Panc1 (cell line): ENCODE results near the gene OPTC. TPM values are rescaled to one million over a fixed set of nuclear protein-coding genes. Genes with fewer than 3 reads are reported as not detected.

ENCODE experiments used
- ATAC-seq: fragments of 200-7000 bp; cut with Tn5 transposase; 2 replicates; pipeline ENCODE4 v1.9.1; 2020; ENCODE audit warnings: mild to moderate bottlenecking, moderate library complexity
- BruUV-seq: library from RNA; stranded (reverse); fragments of 400-500 nt; replicated peaks from 2 replicates; lab custom pipeline; 2021; lab: Mats Ljungman, UMichigan
- CTCF ChIA-PET: fragments of 300-600 bp; sonication (Branson Sonifier 250); formaldehyde crosslinking; loops from one replicate; lab custom pipeline; 2022; ENCODE audit warnings: antibody characterized with exemption; lab: Charles Lee
- POLR2A ChIA-PET: fragments of 300-600 bp; sonication (Branson Sonifier 250); formaldehyde crosslinking; loops from one replicate; lab custom pipeline; 2022; ENCODE audit warnings: antibody characterized with exemption; lab: Charles Lee
- DNase-seq: peaks from one replicate; pipeline ENCODE4 v3.0.0-alpha.2; 2010; ENCODE audit warnings: low read depth, low spot score
- H3K27ac ChIP-seq: 2 replicates; pipeline ENCODE4 v1.5.1; 2011; ENCODE audit warnings: mild to moderate bottlenecking, low read length, inconsistent platforms
- H3K27me3 ChIP-seq: fragments of 200-500 bp; sonication (Bioruptor generic); 2 replicates; pipeline ENCODE4 v1.6.0; 2014; ENCODE audit warnings: low read length, inconsistent platforms; ENCODE audit not compliant: control insufficient read depth, insufficient read depth
- H3K36me3 ChIP-seq: fragments of 200-500 bp; sonication (Bioruptor generic); 2 replicates; pipeline ENCODE4 v1.5.1; 2014; ENCODE audit warnings: inconsistent platforms, mild to moderate bottlenecking, low read length, moderate library complexity; ENCODE audit not compliant: control insufficient read depth, insufficient read depth
- H3K4me1 ChIP-seq: 2 replicates; pipeline ENCODE4 v1.5.1; 2011; ENCODE audit warnings: inconsistent platforms, mild to moderate bottlenecking, low read length, moderate library complexity; ENCODE audit not compliant: control insufficient read depth, insufficient read depth
- H3K4me3 ChIP-seq, 2 experiments: 2 replicates each; pipeline ENCODE4 v1.5.1; 2011 to 2012; ENCODE audit warnings: low read depth in 2 of 2, low read length in 2 of 2, mild to moderate bottlenecking in 2 of 2, inconsistent platforms in 1 of 2, moderate library complexity in 1 of 2
- H3K9me3 ChIP-seq: fragments of 200-500 bp; sonication (Bioruptor generic); 2 replicates; pipeline ENCODE4 v1.5.1; 2014; ENCODE audit warnings: low read depth, mild to moderate bottlenecking, inconsistent platforms, low read length, moderate library complexity; ENCODE audit not compliant: control insufficient read depth, insufficient read depth
- POLR2AphosphoS5 ChIP-seq: IDR thresholded peaks from 2 replicates; pipeline ENCODE4 v1.6.1; 2012; ENCODE audit warnings: mild to moderate bottlenecking, low read depth, low read length, moderate library complexity
- SIN3A ChIP-seq: IDR thresholded peaks from 2 replicates; pipeline ENCODE4 v1.6.1; 2012; ENCODE audit warnings: low read depth, mild to moderate bottlenecking, low read length, moderate library complexity, borderline replicate concordance; ENCODE audit not compliant: insufficient read depth
- TCF7L2 ChIP-seq: IDR thresholded peaks from 2 replicates; pipeline ENCODE4 v1.6.1; 2011; ENCODE audit warnings: mild to moderate bottlenecking, low read depth, low read length, inconsistent platforms
- in situ Hi-C: cut with HindIII; loops from 2 replicates; pipeline ENCODE4 v1.10.0; 2016; ENCODE audit warnings: low sequenced_read_pairs, low pct_unique_long_range_greater_than_20kb
- intact Hi-C: fragments of 100-400 bp; cut with micrococcal nuclease; formaldehyde crosslinking; loops from one replicate; pipeline ENCODE4 v1.10.0; 2022; ENCODE audit not compliant: unreplicated experiment
- total RNA-seq: library from RNA; stranded (reverse); gene quantifications from one replicate; pipeline ENCODE4 v1.2.1, GENCODE V29; 2021; ENCODE audit not compliant: unreplicated experiment
- TF ChIP-seq, protein P1 (sequence below): fragments of 450-650 bp; IDR thresholded peaks from 2 replicates; pipeline ENCODE4 v1.5.1; 2017; ENCODE audit warnings: mild to moderate bottlenecking
- TF ChIP-seq, protein P2 (sequence below), 2 experiments: IDR thresholded peaks; 2 replicates each; pipeline ENCODE4 v1.6.1; 2011 to 2012; ENCODE audit warnings: low read depth in 2 of 2, control low read depth in 1 of 2, low read length in 1 of 2, mild to moderate bottlenecking in 1 of 2, moderate library complexity in 1 of 2; ENCODE audit not compliant: insufficient read depth in 1 of 2

OPTC gene
- total RNA-seq, 1 experiment from 2014 or later, result not detected

DNA sequence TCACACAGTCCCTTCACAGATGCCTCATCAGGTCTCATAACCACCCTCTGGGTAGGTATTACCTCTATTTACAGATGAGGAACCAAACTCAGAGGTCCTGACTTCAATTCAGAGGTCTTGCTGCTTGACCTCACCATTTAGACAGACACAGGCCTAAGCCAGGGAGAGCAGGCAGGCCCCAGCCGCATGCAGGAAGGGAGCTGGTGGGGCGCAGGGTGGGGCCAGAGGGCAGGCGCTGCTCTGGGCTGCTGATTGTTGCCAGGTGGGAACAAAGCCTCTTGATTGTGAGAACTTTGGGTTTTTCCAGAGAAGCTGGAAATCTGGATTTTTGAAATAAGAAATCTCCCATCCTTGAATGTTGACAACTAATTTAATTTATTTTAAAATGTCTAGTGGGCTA is 38.2 kb upstream of the OPTC start:
- Histone ChIP-seq H3K9me3 (no peaks in the 10 kb centered on the region), H3K4me1 (no peaks in the 10 kb centered on the region), H3K4me3 (no peak overlapping the region), H3K27me3 (peaks cover 20% of the 10 kb centered on the region), H3K36me3 (no peaks in the 10 kb centered on the region), H3K27ac (no peak overlapping the region)
- POLR2A ChIA-PET, result no interaction called here
- no TSS peak for BruUV-seq
- in situ Hi-C loops, result no loop called here
- DNase-seq (no peak), ATAC-seq (no peak)
- TF ChIP-seq TCF7L2 (no peak), SIN3A (no peak), POLR2AphosphoS5 (no peak)
- TF ChIP-seq, protein P1, sequence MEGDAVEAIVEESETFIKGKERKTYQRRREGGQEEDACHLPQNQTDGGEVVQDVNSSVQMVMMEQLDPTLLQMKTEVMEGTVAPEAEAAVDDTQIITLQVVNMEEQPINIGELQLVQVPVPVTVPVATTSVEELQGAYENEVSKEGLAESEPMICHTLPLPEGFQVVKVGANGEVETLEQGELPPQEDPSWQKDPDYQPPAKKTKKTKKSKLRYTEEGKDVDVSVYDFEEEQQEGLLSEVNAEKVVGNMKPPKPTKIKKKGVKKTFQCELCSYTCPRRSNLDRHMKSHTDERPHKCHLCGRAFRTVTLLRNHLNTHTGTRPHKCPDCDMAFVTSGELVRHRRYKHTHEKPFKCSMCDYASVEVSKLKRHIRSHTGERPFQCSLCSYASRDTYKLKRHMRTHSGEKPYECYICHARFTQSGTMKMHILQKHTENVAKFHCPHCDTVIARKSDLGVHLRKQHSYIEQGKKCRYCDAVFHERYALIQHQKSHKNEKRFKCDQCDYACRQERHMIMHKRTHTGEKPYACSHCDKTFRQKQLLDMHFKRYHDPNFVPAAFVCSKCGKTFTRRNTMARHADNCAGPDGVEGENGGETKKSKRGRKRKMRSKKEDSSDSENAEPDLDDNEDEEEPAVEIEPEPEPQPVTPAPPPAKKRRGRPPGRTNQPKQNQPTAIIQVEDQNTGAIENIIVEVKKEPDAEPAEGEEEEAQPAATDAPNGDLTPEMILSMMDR, result no peak
- TF ChIP-seq, protein P2, sequence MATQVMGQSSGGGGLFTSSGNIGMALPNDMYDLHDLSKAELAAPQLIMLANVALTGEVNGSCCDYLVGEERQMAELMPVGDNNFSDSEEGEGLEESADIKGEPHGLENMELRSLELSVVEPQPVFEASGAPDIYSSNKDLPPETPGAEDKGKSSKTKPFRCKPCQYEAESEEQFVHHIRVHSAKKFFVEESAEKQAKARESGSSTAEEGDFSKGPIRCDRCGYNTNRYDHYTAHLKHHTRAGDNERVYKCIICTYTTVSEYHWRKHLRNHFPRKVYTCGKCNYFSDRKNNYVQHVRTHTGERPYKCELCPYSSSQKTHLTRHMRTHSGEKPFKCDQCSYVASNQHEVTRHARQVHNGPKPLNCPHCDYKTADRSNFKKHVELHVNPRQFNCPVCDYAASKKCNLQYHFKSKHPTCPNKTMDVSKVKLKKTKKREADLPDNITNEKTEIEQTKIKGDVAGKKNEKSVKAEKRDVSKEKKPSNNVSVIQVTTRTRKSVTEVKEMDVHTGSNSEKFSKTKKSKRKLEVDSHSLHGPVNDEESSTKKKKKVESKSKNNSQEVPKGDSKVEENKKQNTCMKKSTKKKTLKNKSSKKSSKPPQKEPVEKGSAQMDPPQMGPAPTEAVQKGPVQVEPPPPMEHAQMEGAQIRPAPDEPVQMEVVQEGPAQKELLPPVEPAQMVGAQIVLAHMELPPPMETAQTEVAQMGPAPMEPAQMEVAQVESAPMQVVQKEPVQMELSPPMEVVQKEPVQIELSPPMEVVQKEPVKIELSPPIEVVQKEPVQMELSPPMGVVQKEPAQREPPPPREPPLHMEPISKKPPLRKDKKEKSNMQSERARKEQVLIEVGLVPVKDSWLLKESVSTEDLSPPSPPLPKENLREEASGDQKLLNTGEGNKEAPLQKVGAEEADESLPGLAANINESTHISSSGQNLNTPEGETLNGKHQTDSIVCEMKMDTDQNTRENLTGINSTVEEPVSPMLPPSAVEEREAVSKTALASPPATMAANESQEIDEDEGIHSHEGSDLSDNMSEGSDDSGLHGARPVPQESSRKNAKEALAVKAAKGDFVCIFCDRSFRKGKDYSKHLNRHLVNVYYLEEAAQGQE (IDR thresholded peaks at IDR 0.05; ENCODE audit: insufficient read depth in 1 of 2, low read depth in 2 of 2, low read length in 1 of 2), result no peak
- CTCF ChIA-PET, result no interaction called here
- intact Hi-C loops, result no loop called here

DNA sequence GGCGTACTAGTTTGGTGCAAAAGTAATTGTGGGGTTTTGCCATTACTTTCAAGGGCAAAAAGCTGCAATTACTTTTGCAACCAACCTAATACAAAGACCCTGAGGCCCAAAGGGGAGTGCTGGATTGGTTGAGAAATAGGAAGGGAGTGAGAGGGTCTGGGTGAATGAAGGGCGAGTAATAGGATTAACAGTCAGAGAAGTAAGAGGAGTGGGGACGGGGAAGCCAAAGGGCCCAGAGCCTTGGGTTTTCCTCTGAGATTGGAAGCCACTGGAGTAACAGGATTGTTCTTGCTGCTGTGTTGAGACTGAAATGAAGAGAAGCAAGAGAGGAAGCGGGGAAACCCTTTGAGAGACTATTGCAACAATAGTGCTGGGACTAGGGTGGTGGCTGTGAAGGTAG is 37.4 kb upstream of the OPTC start:
- in situ Hi-C loops (no loop called here), intact Hi-C loops (no loop called here)
- Histone ChIP-seq H3K27ac (no peak overlapping the region), H3K9me3 (no peaks in the 10 kb centered on the region), H3K4me1 (no peaks in the 10 kb centered on the region), H3K4me3 (no peak overlapping the region), H3K36me3 (no peaks in the 10 kb centered on the region), H3K27me3 (peaks cover 18% of the 10 kb centered on the region)
- ATAC-seq (no peak), DNase-seq (no peak)
- POLR2A ChIA-PET, result no interaction called here
- BruUV-seq, result no TSS peak
- CTCF ChIA-PET, result no interaction called here
- TF ChIP-seq TCF7L2, result no peak
- TF ChIP-seq, protein P2 (IDR thresholded peaks at IDR 0.05; ENCODE audit: insufficient read depth in 1 of 2, low read depth in 2 of 2, low read length in 1 of 2), result no peak
